HEK293 (cell line): ENCODE data around the gene FOXK2.
A peak's percentile ranks its signal among the peaks of the same experiment; 100 is the strongest.

Source experiments
- CTCF ChIA-PET: fragments of 350-600 bp; formaldehyde crosslinking; extraction: SDS; loops from one replicate; lab custom pipeline; 2021; ENCODE audit warnings: antibody characterized with exemption; lab: Yijun Ruan, JAX
- POLR2A ChIA-PET: fragments of 300-600 bp; formaldehyde crosslinking; extraction: SDS; loops from one replicate; lab custom pipeline; 2020; ENCODE audit warnings: antibody characterized with exemption, inconsistent platforms; lab: Yijun Ruan, JAX
- H3K27ac ChIP-seq: fragments of 200-500 bp; sonication (Bioruptor generic); 2 replicates; pipeline ENCODE4 v1.5.1; 2014; ENCODE audit warnings: low read depth, low read length, control low read depth, inconsistent platforms; ENCODE audit errors: extremely low read depth
- H3K36me3 ChIP-seq, 2 experiments: fragments of 200-500 bp in 1 of 2; sonication (Bioruptor generic) in 1 of 2; 1 replicate in 1 of 2; 2 replicates in 1 of 2; pipeline ENCODE4 v1.5.1; 2014 to 2017; ENCODE audit warnings: inconsistent platforms in 2 of 2, low read length in 2 of 2; ENCODE audit not compliant: control insufficient read depth in 2 of 2, insufficient read depth in 1 of 2
- H3K4me1 ChIP-seq: fragments of 200-500 bp; sonication (Bioruptor generic); 2 replicates; pipeline ENCODE4 v1.5.1; 2014; ENCODE audit warnings: mild to moderate bottlenecking, low read length, inconsistent platforms; ENCODE audit not compliant: control insufficient read depth, insufficient read depth
- H3K4me3 ChIP-seq: 2 replicates; pipeline ENCODE4 v1.5.1; 2011; ENCODE audit warnings: low read depth, mild to moderate bottlenecking, control low read depth, low read length, moderate library complexity
- H3K9me3 ChIP-seq: fragments of 200-500 bp; sonication (Bioruptor generic); 2 replicates; pipeline ENCODE4 v1.5.1; 2014; ENCODE audit warnings: low read depth, low read length, inconsistent platforms; ENCODE audit not compliant: control insufficient read depth, insufficient read depth
- GLIS1 ChIP-seq: fragments of 450-650 bp; formaldehyde crosslinking; IDR thresholded peaks from 2 replicates; pipeline ENCODE4 v1.5.1; 2016; ENCODE audit warnings: missing biosample characterization, missing genetic modification characterization
- GLIS2 ChIP-seq: fragments of 450-650 bp; formaldehyde crosslinking; IDR thresholded peaks from 2 replicates; pipeline ENCODE4 v1.5.1; 2016; ENCODE audit warnings: missing biosample characterization, missing genetic modification characterization
- IKZF3 ChIP-seq: fragments of 450-650 bp; IDR thresholded peaks from 2 replicates; pipeline ENCODE4 v1.5.0; 2018; ENCODE audit warnings: missing biosample characterization, mild to moderate bottlenecking, missing genetic modification characterization, moderate library complexity
- KLF1 ChIP-seq: fragments of 450-650 bp; formaldehyde crosslinking; IDR thresholded peaks from 2 replicates; pipeline ENCODE4 v1.5.1; 2016; ENCODE audit warnings: missing biosample characterization, missing genetic modification characterization
- KLF10 ChIP-seq: fragments of 450-650 bp; IDR thresholded peaks from 2 replicates; pipeline ENCODE4 v1.5.1; 2018; ENCODE audit warnings: missing biosample characterization, mild to moderate bottlenecking, missing genetic modification characterization
- MYNN ChIP-seq: fragments of 450-650 bp; formaldehyde crosslinking; IDR thresholded peaks from 2 replicates; pipeline ENCODE4 v1.5.1; 2016; ENCODE audit warnings: missing biosample characterization, missing genetic modification characterization, borderline replicate concordance
- MZF1 ChIP-seq: fragments of 450-650 bp; formaldehyde crosslinking; IDR thresholded peaks from 2 replicates; pipeline ENCODE4 v1.5.1; 2017; ENCODE audit warnings: missing biosample characterization, missing genetic modification characterization, borderline replicate concordance
- REPIN1 ChIP-seq: fragments of 450-650 bp; formaldehyde crosslinking; IDR thresholded peaks from 2 replicates; pipeline ENCODE4 v1.5.1; 2017; ENCODE audit warnings: missing biosample characterization, missing genetic modification characterization, low read depth
- SP3 ChIP-seq: fragments of 450-650 bp; formaldehyde crosslinking; IDR thresholded peaks from 2 replicates; pipeline ENCODE4 v1.5.1; 2016; ENCODE audit warnings: missing biosample characterization, missing genetic modification characterization
- ZBTB48 ChIP-seq: fragments of 450-650 bp; formaldehyde crosslinking; IDR thresholded peaks from 2 replicates; pipeline ENCODE4 v1.5.1; 2016; ENCODE audit warnings: missing biosample characterization, missing genetic modification characterization
- ZNF112 ChIP-seq: fragments of 450-650 bp; formaldehyde crosslinking; IDR thresholded peaks from 2 replicates; pipeline ENCODE4 v1.5.0; 2017; ENCODE audit warnings: missing biosample characterization, missing genetic modification characterization
- ZNF121 ChIP-seq: fragments of 450-650 bp; formaldehyde crosslinking; IDR thresholded peaks from 2 replicates; pipeline ENCODE4 v1.5.1; 2016; ENCODE audit warnings: missing biosample characterization, missing genetic modification characterization
- ZNF202 ChIP-seq: fragments of 450-650 bp; formaldehyde crosslinking; IDR thresholded peaks from 2 replicates; pipeline ENCODE4 v1.5.1; 2016; ENCODE audit warnings: missing biosample characterization, missing genetic modification characterization, borderline replicate concordance
- ZNF366 ChIP-seq: fragments of 450-650 bp; formaldehyde crosslinking; conservative IDR thresholded peaks from 2 replicates; pipeline ENCODE4 v1.5.1; 2016; ENCODE audit warnings: missing biosample characterization, missing genetic modification characterization
- ZNF404 ChIP-seq: fragments of 450-650 bp; formaldehyde crosslinking; IDR thresholded peaks from 2 replicates; pipeline ENCODE4 v1.5.1; 2017; ENCODE audit warnings: missing biosample characterization, missing genetic modification characterization
- ZNF654 ChIP-seq: fragments of 450-650 bp; formaldehyde crosslinking; IDR thresholded peaks from 2 replicates; pipeline ENCODE4 v1.5.1; 2016; ENCODE audit warnings: low read depth, missing biosample characterization, missing genetic modification characterization
- ZNF660 ChIP-seq: fragments of 450-650 bp; IDR thresholded peaks from 2 replicates; pipeline ENCODE4 v1.5.1; 2018; ENCODE audit warnings: missing biosample characterization, mild to moderate bottlenecking, missing genetic modification characterization
- ZNF677 ChIP-seq: fragments of 450-650 bp; IDR thresholded peaks from 2 replicates; pipeline ENCODE4 v1.5.0; 2018; ENCODE audit warnings: missing biosample characterization, mild to moderate bottlenecking, missing genetic modification characterization, moderate library complexity
- TF ChIP-seq, protein P1 (sequence below): fragments of 450-650 bp; formaldehyde crosslinking; IDR thresholded peaks from 2 replicates; pipeline ENCODE4 v1.5.1; 2016; ENCODE audit warnings: missing biosample characterization, missing genetic modification characterization
- TF ChIP-seq, protein P2 (sequence below): fragments of 450-650 bp; formaldehyde crosslinking; IDR thresholded peaks from 2 replicates; pipeline ENCODE4 v1.5.1; 2016; ENCODE audit warnings: missing biosample characterization, missing genetic modification characterization
- TF ChIP-seq, protein P3 (sequence below): IDR thresholded peaks from 2 replicates; pipeline ENCODE4 v1.6.1; 2011; ENCODE audit warnings: mild to moderate bottlenecking, low read depth, low read length, borderline replicate concordance

FOXK2 gene

DNA sequence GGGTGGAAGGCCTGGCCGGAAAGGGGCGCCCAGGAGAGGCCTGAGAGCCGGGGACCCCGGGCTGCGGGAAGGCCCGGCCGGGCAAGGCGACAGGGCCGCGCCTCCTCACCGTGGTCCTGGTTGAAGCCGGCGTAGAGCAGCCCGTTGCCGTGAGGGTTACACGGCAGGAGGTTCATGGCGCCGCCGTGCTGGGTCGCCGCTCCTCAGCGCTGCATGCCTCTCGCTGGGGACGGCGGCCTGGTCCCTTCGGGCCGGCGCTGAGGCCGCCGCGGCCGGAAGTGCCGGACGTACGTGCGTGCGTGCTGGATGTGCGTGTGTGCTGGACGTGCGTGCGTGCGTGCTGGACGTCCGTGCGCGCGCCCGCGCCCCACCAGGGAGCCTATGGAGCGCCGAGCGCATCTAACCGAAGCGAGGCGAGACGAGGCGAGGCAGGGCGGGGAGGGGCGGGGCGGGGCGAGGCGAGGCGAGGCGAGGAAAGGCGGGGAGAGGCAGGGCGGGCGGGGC lies 128.7 kb downstream of the FOXK2 start, which contains the start of gene WDR45B (continued):
- TF ChIP-seq ZNF660 (tag by site-specific recombination) = peak; percentile 84; the same call in 1 of the 2 replicates
- peak; percentile 85 for TF ChIP-seq ZBTB48 (tag by site-specific recombination)

DNA sequence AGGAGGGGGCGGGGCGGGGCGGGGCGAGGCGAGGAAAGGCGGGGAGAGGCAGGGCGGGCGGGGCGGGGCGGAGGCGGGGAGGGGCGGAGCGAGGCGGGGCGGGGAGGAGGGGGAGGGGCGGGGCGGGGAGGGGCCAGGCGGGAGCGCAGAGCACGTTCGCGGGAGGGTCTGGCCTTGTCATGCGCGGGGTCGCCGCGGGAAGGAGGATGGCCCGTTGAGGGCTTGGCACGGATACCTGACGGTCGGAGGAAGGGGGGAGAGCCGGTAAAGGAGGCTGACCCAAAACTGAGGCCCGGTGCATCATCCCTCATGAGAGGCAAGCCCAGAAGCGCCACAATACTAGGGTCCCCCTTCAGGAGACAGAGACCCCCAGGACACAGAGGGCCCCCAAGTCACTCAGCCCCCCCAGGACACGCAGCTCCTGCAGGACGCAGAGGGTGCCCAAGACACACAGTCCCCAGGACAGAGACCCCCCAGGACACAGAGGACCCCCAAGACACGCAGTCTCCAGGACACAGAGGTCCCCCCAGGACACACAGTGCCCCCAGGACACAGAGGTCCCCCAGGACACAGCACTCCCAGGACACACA lies 129.3 kb downstream of the FOXK2 start:
- TF ChIP-seq MZF1 (tag by site-specific recombination) (no peak), IKZF3 (no peak), ZNF366 (no peak), ZNF404 (tag by site-specific recombination) (no peak), ZNF677 (tag by site-specific recombination) (no peak), KLF1 (tag by site-specific recombination) (0 out of 2 replicates have a peak, but pooled peaks have one; percentile 7), GLIS1 (0 out of 2 replicates have a peak, but pooled peaks have one; percentile 14), ZNF654 (tag by site-specific recombination) (no peak), GLIS2 (tag by site-specific recombination) (peak; percentile 70), SP3 (tag by site-specific recombination) (peak; percentile 35)
- TF ChIP-seq, protein P1, sequence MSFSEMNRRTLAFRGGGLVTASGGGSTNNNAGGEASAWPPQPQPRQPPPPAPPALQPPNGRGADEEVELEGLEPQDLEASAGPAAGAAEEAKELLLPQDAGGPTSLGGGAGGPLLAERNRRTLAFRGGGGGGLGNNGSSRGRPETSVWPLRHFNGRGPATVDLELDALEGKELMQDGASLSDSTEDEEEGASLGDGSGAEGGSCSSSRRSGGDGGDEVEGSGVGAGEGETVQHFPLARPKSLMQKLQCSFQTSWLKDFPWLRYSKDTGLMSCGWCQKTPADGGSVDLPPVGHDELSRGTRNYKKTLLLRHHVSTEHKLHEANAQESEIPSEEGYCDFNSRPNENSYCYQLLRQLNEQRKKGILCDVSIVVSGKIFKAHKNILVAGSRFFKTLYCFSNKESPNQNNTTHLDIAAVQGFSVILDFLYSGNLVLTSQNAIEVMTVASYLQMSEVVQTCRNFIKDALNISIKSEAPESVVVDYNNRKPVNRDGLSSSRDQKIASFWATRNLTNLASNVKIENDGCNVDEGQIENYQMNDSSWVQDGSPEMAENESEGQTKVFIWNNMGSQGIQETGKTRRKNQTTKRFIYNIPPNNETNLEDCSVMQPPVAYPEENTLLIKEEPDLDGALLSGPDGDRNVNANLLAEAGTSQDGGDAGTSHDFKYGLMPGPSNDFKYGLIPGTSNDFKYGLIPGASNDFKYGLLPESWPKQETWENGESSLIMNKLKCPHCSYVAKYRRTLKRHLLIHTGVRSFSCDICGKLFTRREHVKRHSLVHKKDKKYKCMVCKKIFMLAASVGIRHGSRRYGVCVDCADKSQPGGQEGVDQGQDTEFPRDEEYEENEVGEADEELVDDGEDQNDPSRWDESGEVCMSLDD (tag by site-specific recombination) = peak; percentile 64; the same call in 1 of the 2 replicates
- TF ChIP-seq, protein P2, sequence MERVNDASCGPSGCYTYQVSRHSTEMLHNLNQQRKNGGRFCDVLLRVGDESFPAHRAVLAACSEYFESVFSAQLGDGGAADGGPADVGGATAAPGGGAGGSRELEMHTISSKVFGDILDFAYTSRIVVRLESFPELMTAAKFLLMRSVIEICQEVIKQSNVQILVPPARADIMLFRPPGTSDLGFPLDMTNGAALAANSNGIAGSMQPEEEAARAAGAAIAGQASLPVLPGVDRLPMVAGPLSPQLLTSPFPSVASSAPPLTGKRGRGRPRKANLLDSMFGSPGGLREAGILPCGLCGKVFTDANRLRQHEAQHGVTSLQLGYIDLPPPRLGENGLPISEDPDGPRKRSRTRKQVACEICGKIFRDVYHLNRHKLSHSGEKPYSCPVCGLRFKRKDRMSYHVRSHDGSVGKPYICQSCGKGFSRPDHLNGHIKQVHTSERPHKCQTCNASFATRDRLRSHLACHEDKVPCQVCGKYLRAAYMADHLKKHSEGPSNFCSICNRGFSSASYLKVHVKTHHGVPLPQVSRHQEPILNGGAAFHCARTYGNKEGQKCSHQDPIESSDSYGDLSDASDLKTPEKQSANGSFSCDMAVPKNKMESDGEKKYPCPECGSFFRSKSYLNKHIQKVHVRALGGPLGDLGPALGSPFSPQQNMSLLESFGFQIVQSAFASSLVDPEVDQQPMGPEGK (tag by site-specific recombination) = 0 out of 2 replicates have a peak, but pooled peaks have one; percentile 22
- H3K36me3 ChIP-seq = peaks cover 2 to 19% of the 10 kb centered on the region in 2 experiments
- H3K4me3 ChIP-seq = peak overlapping the region; percentile 39
- POLR2A ChIA-PET = no interaction called here
- CTCF ChIA-PET = no interaction called here
- H3K9me3 ChIP-seq = no peaks in the 10 kb centered on the region
- H3K4me1 ChIP-seq = peaks cover 7% of the 10 kb centered on the region
- H3K27ac ChIP-seq = peak overlapping the region; percentile 66

DNA sequence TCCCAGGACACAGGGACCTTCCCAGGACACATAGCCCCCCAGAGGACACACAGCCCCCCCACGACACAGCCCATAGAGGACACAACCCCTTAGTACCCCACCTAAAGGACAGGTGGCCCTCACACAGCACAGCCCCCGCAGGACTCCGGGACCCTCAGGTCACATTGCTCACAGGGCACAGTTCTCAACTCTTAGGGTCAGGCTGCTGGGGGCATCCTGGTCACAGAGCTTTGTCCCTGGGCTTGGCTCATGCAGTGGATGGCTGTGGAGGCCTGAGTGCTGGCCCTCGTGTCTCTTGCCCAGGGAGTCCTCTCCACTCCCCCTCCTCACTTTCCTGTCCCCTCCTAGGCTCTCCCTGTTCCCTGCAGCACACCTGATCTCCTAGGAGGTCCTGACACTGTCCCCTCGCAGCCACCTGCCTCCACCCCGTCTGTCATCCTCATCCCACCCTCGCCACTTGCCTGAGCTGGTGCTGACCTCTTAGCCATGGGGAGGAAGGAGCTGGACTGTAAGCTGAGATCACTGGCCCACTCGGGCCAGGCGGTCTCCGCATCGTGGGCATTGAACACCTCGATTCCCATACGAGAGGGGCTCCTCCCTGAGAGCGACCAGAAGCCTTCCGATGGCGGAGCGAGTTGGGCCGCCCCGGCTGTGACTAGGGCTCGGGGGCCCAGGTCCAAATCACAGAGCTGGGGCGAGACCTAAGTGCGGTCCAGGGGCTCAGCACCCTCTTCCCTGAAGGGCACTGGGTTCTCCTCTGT lies 130.1 kb downstream of the FOXK2 start:
- H3K27ac ChIP-seq = peak overlapping the region; percentile 66; the same call in 1 of the 2 replicates
- H3K4me3 ChIP-seq = no peak overlapping the region

More for the DNA sequence above, 130.1 kb downstream of the FOXK2 start:
- ChIA-PET POLR2A (no interaction called here), CTCF (no interaction called here)
- H3K36me3 ChIP-seq = peaks cover 0 to 10% of the 10 kb centered on the region in 2 experiments; a peak in 2 of 3 replicates
- H3K9me3 ChIP-seq = no peaks in the 10 kb centered on the region
- TF ChIP-seq KLF10 (tag by site-specific recombination) (no peak), MYNN (tag by site-specific recombination) (no peak), ZNF112 (tag by site-specific recombination) (no peak), ZNF121 (no peak), ZNF202 (tag by site-specific recombination) (no peak), REPIN1 (tag by site-specific recombination) (no peak), ZNF660 (tag by site-specific recombination) (no peak)
- TF ChIP-seq, protein P3, sequence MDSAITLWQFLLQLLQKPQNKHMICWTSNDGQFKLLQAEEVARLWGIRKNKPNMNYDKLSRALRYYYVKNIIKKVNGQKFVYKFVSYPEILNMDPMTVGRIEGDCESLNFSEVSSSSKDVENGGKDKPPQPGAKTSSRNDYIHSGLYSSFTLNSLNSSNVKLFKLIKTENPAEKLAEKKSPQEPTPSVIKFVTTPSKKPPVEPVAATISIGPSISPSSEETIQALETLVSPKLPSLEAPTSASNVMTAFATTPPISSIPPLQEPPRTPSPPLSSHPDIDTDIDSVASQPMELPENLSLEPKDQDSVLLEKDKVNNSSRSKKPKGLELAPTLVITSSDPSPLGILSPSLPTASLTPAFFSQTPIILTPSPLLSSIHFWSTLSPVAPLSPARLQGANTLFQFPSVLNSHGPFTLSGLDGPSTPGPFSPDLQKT = no peak
- peaks cover 7% of the 10 kb centered on the region for H3K4me1 ChIP-seq
